ENCODE results near the gene CARS2. TPM values are rescaled to one million over a fixed set of nuclear protein-coding genes. Genes with fewer than 3 reads are reported as not detected.
"Not testable (repeated sequence)": the region's sequence is repeated elsewhere in the genome, so short reads cannot be mapped to it uniquely, and the experiment has no call there.

The CARS2 gene
- total RNA-seq, 1 donor = 64.7 TPM

DNA sequence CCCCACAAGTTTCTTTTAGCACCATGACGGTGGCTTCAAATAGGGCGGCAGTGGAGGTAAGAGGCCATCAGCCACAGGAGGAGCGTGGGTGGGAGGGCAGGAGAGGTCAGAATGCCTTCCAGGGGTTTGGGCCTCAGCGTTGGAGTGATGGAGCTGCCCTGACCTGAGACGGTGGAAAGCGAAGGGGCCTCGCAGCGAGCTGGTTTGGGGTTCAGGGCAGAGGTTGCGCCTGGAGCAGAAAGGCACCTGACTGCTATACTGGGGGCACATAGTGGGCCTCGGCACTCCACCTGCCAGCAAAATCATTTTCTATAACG is 91.0 kb downstream of the CARS2 start:
- no peak for DNase-seq (ENCODE audit: low read depth)
- TF ChIP-seq, protein P1, sequence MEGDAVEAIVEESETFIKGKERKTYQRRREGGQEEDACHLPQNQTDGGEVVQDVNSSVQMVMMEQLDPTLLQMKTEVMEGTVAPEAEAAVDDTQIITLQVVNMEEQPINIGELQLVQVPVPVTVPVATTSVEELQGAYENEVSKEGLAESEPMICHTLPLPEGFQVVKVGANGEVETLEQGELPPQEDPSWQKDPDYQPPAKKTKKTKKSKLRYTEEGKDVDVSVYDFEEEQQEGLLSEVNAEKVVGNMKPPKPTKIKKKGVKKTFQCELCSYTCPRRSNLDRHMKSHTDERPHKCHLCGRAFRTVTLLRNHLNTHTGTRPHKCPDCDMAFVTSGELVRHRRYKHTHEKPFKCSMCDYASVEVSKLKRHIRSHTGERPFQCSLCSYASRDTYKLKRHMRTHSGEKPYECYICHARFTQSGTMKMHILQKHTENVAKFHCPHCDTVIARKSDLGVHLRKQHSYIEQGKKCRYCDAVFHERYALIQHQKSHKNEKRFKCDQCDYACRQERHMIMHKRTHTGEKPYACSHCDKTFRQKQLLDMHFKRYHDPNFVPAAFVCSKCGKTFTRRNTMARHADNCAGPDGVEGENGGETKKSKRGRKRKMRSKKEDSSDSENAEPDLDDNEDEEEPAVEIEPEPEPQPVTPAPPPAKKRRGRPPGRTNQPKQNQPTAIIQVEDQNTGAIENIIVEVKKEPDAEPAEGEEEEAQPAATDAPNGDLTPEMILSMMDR (IDR thresholded peaks at IDR 0.05; ENCODE audit: insufficient read depth, low read length) = no peak

DNA sequence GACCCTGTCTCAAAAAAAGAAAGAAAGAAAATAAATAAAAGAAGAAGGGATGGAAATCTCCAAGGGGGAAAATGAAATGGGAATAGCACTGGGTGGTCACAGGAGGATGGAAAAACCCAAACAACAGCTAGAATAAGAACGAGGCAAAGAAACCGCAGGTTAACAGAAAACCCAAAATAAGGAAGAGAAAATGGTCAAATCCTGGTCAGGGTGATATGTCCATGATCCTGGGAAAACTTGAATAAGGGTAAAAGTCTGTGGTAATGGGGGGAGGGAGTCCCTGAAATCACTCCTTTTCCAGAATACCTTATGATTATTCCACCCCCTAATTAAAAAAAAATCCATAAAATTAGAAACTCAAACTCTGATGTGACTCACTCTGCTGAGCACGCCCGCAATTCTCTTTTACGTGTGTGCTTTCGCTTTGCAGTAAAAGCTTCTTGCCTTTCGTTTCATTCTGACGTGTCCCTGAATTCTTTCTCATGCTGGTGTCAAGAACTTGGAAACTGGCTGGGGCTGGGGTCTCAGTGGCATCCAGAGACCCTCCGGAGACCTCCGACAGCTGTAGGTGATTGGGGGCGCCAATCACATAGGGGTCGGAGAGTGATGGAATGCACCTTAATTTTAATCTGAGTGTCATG is 94.8 kb downstream of the CARS2 start:
- no peak overlapping the region for H3K4me3 ChIP-seq (ENCODE audit: low read depth, low read length)
- no peak for DNase-seq (ENCODE audit: low read depth)
- TF ChIP-seq, protein P1 (IDR thresholded peaks at IDR 0.05; ENCODE audit: insufficient read depth, low read length) = no peak

More for the DNA sequence above, 91.0 kb downstream of the CARS2 start:
- peak overlapping the region; percentile 83 for H3K4me3 ChIP-seq (ENCODE audit: low read depth, low read length)

DNA sequence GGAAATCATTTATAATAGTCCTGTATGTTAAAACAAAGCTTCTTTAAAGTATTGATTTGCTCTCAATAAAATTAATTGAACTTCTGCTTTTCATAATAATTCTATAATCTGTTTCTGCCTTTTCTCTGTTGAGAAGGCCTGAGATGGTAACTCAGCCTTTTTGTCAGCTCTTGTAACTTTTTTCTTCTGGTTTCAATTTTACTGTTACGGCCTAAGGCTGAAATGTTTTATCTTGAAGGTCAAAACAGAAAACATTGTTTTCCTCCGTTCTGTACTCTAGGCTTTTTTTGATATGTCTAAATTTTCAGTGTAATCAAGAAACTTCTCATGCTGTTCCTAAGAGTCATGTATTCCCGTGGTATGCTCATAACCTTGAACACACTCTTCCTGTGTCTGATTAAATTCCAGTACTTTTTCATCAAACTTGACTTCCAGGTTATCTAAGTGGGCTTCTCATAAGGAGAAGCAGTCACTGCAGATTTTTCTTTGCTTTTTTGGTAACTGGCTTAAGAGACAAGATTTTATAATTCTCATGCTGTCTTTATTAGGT is 98.2 kb downstream of the CARS2 start:
- DNase-seq (ENCODE audit: low read depth) = no peak
- TF ChIP-seq, protein P1 (IDR thresholded peaks at IDR 0.05; ENCODE audit: insufficient read depth, low read length) = no peak
- H3K4me3 ChIP-seq (ENCODE audit: low read depth, low read length) = no peak overlapping the region

DNA sequence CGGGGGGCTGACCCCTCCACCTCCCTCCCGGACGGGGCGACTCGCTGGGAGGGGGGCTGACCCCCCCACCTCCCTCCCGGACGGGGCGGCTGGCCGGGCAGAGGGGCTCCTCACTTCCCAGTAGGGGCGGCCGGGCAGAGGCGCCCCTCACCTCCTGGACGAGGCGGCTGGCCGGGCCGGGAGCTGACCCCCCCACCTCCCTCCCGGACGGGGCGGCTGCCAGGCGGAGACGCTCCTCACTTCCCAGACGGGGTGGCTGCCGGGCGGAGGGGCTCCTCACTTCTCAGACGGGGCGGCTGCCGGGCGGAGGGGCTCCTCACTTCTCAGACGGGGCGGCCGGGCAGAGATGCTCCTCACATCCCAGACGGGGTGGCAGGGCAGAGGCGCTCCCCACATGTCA is 99.6 kb downstream of the CARS2 start:
- not testable (repeated sequence) for H3K4me3 ChIP-seq (ENCODE audit: low read depth, low read length); DNase-seq (ENCODE audit: low read depth)

DNA sequence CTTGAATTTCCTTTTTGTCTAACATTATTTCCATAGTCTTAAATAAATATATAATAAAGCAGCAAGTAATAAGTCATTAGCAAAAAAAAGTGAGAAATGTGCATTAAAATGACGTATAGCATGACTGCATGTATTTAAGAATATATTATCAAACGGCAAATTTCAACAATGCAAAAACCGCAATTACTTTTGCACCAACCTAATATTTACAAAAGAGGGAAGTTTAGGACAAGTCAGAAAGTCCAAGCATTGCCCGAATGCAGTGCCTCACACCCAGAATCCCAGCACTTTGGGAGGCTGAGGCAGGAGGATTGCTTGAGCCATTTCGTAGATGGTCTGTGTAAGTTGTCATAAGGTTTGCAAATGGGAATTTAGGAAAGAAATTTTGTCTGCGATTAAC is 100.8 kb downstream of the CARS2 start:
- TF ChIP-seq, protein P1 (IDR thresholded peaks at IDR 0.05; ENCODE audit: insufficient read depth, low read length) = no peak
- DNase-seq (ENCODE audit: low read depth) = no peak
- H3K4me3 ChIP-seq (ENCODE audit: low read depth, low read length) = no peak overlapping the region

DNA sequence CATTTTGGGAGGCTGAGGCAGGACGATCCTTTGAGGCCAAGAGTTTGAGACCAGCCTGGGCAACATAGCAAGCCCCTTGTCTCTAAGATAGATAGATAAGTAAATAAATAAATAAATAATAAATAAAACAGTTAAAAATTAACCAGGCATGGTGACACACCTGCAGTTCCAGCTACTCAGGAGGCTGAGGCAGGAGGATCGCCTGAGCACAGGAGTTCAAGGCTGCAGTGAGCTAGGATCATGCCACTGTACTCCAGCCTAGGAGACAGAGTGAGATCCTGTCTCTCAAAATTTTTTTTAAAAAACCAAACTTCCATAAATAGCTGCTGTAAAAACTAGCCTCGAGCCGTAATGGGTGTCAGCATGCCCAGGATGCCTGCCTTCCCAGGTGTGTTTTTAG is 104.9 kb downstream of the CARS2 start:
- no peak overlapping the region for H3K4me3 ChIP-seq (ENCODE audit: low read depth, low read length)
- no peak for DNase-seq (ENCODE audit: low read depth)

DNA sequence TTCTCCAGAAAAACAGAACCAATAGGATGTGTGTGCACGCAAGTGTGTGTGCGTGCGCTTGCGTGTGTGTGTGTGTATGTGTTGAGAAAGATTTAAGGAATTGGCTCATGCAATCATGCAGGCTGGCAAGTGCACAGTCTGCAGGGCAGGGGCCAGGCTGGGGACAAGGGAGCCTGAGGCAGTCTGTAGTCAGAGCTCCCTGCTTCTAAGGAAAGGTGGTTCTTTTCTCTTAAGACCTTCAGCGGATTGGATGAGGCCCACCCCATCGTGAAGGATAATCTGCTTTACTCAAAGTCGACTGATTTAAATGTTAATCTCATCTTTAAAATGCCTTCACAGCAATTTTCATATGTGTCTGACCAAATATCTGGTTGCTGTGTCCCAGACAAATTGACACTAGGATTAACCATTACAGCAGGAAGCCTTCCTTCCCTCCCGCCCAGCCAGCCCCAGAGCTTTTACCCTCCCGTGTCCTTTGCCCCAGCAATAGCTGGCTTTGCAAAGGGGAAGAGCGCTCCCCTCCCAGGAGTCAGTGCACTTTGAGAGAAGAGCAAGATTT is 105.6 kb downstream of the CARS2 start:
- TF ChIP-seq, protein P1 (IDR thresholded peaks at IDR 0.05; ENCODE audit: insufficient read depth, low read length) = no peak
- no peak for DNase-seq (ENCODE audit: low read depth)
- H3K4me3 ChIP-seq (ENCODE audit: low read depth, low read length) = no peak overlapping the region

More for the DNA sequence above, 104.9 kb downstream of the CARS2 start:
- TF ChIP-seq, protein P1 (IDR thresholded peaks at IDR 0.05; ENCODE audit: insufficient read depth, low read length) = no peak

All from fibroblast of the aortic adventitia (primary cell).